GM19372 (cell line): ENCODE measurements around the gene PRKAG1.

Source experiments
- ATAC-seq: cut with Tn5 transposase; IDR thresholded peaks from one replicate; pipeline ENCODE4 v1.9.1; 2021; ENCODE audit warnings: mild to moderate bottlenecking, low read depth, moderate library complexity; ENCODE audit not compliant: unreplicated experiment

The PRKAG1 gene

GRCh38 chr12:49032679-49033447 lies 14.3 kb upstream of the PRKAG1 start:
- no peak for ATAC-seq

- ATAC-seq = no peak
These were observed 13.7 kb upstream of the PRKAG1 start for GRCh38 chr12:49032276-49032675.

- ATAC-seq = no peak
These were observed 13.1 kb upstream of the PRKAG1 start for GRCh38 chr12:49031573-49032161.

GRCh38 chr12:49030714-49031572 lies 12.4 kb upstream of the PRKAG1 start:
- no peak for ATAC-seq

DNA sequence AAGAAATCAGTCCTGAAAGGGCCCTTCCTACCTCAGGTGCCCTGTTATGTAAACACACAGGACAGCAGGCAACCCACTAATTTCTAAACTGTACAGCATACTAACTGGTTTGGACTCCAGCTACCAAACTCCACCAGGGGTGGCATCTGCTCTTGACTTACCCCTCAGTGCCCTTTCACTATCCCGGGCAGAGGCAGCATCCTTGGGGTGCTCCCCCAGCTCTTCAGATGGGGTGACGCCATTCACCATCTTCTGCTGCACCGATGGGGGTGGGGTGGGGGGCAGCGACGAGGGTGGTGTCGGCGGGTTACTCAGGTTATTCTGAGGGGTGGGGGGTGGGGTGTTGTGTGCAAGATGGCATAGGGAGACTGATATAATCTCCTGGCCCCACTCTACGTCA lies 11.5 kb upstream of the PRKAG1 start:
- no peak for ATAC-seq

GRCh38 chr12:49028666-49029275 lies 10.2 kb upstream of the PRKAG1 start:
- no peak for ATAC-seq

DNA sequence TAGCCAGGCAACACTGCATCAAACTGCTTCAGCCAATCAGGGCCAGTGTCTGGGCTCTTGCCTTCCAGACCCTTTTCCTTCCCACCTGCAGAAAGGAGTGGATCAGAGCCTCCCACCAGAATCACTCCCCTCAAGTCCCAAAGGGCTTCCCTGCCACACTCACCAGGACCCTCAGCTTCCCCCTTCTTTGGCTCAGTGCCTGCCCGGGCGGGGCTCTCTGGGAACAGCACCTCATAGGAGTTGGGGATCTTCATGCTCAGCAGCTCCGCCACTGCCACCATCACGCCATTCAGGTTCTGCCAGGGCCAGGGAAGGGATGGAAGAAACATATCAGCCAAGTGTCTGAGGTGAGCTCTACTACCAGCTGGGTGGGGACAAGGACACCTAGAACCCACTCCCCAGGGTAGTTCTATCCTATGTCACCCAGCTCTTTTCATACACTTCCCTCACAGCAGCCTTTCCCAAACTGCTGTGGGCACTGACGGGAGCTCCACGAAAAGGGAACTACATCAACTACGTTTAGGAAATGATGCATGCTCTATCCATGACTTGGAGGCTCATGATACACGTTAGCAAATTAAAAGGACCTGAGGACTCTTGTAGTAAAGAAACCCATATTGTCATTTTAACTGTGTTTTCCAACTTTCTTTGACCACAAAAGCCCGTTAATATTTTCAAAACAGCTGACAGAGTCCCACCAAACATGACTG lies 9.4 kb upstream of the PRKAG1 start:
- no peak for ATAC-seq

DNA sequence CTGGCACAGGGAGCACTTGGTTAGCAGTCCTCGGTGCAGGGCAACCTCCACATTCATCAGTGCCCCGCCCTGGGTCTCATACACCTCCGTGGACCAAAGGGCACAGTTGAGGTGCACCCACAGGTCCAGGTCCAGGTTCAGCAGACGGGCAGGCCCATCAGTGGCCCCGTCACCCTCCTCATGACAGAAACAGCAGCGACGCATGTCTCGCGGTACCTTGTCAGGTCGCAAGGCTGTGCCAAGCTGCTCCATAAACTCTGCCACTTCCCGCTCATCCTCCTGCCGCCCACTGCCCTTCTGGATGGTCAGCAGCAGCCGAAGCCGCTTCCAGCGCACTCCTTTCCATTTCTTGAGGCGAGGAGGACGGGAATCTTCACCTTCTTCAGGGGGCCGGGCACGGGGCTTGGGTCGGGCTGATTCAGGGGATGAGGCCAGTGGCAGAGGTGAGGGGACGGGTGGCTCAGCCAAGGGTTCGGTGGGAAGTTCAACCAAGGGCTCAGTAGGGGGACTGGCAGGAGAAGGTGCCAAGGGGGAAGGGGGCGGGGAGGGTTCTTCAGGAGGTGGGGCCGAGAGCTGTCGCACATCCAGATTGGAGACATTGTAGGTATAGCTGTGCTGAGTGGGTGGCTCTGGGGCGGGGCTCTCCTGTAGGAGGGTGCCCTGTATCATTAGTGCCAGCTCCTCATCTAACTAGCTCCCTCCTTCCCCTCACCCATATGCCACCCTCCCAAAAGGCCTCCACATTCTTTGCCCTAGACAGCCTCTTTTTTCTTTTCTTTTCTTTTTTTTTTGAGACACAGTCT lies 8.3 kb upstream of the PRKAG1 start:
- no peak for ATAC-seq

GRCh38 chr12:49026101-49026500 lies 7.5 kb upstream of the PRKAG1 start:
- ATAC-seq = no peak

GRCh38 chr12:49025463-49025862 lies 6.9 kb upstream of the PRKAG1 start:
- no peak for ATAC-seq

DNA sequence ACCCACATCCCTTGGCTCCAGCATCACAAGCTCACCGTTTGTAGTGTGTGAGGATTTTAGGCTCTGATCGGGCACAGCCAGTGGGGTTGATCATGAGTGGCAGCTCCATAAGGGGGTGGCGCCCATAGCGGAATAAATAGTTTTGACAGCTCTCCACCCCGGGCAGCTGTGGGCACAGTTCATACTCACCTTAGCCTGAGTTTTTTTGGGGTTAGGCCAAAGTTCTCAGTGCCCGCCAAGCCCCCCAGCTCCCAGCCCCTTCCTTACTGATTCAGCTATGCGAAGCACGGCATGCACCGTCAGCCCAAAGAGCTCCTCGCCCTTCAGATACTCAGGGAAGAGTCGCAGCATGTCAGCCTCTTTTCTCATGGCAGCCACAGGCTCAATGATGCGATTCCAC lies 6.0 kb upstream of the PRKAG1 start:
- ATAC-seq = no peak

DNA sequence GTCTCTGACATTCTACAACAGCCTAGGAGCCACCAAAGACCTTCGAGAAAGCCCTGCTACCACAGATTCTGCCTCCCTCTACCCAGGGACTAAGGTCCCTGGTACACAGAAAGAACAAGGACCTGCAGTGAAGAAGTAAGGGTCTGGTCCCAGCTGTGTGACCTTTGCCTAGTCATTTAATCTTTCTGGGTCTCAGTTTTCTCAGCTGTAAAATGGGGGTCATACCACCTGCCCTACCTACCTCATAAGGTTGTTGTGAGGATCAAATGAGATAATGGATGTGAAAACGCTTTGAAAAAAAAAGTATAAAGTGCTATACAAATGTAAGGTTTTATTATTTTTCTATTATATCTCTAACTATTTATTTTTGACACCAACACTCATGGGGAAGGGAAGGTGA lies 5.2 kb upstream of the PRKAG1 start:
- ATAC-seq = no peak

GRCh38 chr12:49022558-49023178 lies 4.1 kb upstream of the PRKAG1 start:
- ATAC-seq = no peak

GRCh38 chr12:49021292-49021915 lies 2.8 kb upstream of the PRKAG1 start:
- no peak for ATAC-seq

GRCh38 chr12:49020441-49020840 lies 1.9 kb upstream of the PRKAG1 start:
- ATAC-seq = no peak

- no peak for ATAC-seq
These were observed 1.1 kb upstream of the PRKAG1 start for GRCh38 chr12:49019443-49020324.

- no peak for ATAC-seq
These were observed 499 bp upstream of the PRKAG1 start for GRCh38 chr12:49019120-49019430.

GRCh38 chr12:49017891-49018260 lies 700 bp downstream of the PRKAG1 start:
- peak; percentile 9 for ATAC-seq
